GM23248 (cell line): ENCODE measurements around the gene DNAJC7.

ENCODE experiments used
- EZH2 ChIP-seq: fragments of 200-600 bp; sonication (generic); IDR thresholded peaks from 2 replicates; pipeline ENCODE4 v1.6.1; 2018; ENCODE audit warnings: antibody characterized with exemption, mild to moderate bottlenecking; ENCODE audit not compliant: insufficient read depth, poor library complexity, severe bottlenecking
- EZH2phosphoT487 ChIP-seq: fragments of 200-600 bp; sonication (generic); IDR thresholded peaks from 2 replicates; pipeline ENCODE4 v1.6.1; 2018; ENCODE audit warnings: antibody characterized with exemption, moderate library complexity, mild to moderate bottlenecking, low read depth; ENCODE audit not compliant: insufficient read depth

GRCh38 chr17:42062681-42063080, 45.4 kb upstream of the DNAJC7 start:
- TF ChIP-seq EZH2 (no peak), EZH2phosphoT487 (no peak)
